NCI-H1048 (cell line): Measurements from ENCODE around the gene AMBRA1.

ENCODE experiments used
- DNase-seq: peaks from one replicate; lab custom pipeline; 2025; lab: John Stamatoyannopoulos, UW

AMBRA1 gene

DNA sequence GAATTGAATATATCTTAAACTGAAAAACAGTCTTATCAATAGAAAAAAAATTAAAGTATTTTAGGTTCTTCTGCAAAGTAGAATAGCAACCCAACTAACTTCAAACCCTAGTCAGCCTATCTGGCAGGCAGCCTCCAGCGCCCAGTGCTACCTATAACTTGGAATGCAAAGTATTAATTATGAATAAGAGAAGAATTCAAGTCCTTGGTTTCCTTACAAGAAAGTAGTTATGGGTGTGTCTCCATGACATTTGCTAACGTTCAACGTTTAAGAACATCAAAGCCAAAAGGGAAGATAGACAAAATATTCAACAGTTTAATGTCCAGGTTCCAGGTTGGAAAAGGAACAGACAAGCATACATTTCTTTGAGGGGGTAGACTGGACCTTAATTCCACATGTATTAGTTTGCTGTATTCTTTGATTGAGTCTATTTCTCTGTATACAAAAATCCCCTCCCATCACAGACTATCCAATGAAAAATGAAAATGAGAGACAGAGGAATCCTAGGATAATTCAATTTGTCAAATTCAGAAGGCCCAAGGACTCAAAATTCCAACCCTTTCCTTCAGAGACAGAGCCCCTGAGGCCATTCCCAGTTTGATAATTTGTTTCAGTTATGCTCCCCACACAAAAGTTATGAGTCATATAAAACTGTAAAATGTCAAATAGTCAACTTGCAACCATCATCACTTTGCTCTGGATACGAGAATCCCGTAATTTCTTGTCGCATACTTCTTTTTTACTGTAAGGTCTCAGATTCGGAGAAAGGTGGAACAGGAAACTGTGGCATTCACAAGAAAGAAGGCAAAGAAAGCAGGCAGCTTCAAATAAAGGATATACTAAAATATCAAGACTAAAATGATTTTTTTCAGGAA lies 118.5 kb downstream of the AMBRA1 start:
- no peak for DNase-seq

DNA sequence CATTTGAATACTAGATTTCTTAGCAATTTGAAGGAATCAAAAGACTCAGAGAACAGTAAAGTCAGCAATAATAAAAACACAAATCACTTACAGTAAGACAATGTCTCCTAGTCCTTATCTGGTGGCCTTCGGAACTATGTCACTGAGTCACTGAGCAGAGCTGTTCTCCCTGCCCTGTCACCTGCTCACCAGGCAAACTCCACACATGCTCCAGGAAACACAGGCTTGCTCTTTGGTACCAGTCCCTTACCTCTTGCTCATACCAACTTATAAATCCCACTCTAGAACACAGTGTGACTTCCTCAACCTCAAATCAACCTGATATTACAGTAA lies 121.2 kb downstream of the AMBRA1 start:
- DNase-seq, result no peak

DNA sequence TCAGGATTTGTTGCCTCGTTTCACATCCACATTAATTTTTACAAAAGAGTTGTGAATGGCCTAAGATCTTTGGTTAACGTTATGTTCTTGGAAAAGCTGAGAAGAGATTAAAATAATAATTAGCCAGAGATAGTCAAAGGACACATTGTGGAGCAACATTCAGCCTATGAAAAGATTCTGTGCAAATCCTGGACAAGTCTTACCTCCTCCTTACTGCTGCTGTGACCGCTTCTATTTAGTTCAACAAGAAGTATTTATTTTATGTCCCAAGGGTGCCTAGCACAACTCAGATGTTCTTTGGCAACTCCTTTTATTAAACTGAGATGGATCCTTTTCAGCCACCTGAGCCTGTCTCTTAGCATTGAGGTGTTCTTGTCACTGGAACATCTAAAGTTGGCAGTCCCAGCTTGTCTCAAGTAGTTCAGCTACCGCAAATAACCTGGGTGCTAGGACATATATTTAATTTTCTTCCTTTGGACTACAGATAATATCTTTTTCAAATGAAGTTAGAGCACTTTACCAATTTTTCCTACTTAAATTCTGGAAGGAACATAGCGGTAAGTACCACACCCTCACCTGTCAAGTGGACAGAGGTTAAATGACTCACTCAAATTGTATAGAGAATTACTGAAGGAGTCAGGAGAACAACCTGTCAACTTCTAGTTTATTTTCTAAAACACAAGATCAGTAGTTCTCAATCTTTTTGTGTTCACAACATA lies 121.7 kb downstream of the AMBRA1 start:
- no peak for DNase-seq

DNA sequence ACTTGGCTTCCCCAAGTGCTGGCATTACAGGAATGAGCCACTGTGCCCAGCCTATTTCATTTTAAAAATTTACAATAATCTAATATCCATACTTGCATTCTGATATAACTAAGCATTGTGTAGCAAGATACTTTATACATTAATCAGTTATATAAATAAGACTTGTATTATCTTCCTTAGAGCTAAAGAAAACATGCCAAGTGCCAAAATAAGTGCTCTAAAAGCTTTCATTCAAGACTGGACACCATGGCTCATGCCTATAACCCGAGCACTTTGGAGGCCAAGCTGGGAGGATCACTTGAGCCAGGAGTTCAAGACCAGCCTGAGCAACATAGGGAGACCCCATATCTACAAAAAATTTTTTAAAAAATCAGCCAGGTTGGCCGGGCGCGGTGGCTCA lies 123.9 kb downstream of the AMBRA1 start:
- DNase-seq, result no peak

DNA sequence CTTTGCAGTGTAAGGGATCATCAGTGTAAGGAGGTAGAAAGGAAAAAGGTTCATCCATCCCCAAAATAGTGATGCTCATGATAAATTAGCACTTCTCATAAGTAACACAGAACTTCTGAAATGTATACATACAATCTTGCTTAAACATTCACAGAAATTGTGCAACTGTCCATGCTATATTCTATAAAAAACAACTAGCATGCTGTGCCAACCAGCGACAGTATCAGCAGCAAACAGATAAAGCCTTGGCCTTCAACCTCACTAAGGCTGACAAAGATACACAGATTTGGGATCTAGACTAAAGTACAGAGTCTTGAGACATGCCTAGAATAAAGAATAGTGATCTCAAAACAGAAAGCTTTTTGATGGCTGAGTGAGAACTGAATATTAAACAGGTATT lies 128.1 kb downstream of the AMBRA1 start:
- no peak for DNase-seq

DNA sequence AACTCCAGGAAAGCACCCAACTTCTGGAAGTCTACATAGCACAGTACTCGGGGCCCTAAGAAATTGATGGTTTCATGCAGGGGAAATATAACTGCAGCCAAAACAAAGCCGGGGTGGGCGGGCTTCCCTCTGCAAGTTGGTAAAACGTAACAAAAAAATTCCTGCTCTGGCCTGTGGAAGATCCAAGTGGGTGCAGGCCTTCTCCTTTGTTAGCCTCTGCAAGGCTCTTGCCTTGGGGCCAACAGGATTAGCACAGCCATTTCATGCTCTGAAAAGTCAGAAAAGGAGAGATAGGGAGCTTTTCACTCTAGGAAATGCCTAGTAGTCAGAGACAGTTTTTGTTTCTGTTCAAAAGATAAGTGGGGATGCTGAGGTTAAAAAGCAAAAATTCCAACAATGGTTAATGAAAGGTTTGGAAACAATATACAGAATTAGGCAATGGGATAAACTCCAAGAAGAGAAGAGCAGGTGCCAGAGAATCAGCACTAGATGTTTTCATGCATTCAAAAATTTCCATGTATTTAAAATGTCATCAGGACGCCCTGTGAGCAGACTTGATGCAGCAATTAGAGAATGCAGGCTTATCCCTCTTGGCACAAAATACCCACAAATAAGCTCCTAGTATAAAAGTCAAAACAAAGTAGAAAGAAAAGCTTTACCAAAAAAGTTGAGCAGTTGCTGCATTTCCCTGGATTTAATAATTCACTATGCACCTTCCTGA lies 130.0 kb downstream of the AMBRA1 start:
- DNase-seq, result no peak

DNA sequence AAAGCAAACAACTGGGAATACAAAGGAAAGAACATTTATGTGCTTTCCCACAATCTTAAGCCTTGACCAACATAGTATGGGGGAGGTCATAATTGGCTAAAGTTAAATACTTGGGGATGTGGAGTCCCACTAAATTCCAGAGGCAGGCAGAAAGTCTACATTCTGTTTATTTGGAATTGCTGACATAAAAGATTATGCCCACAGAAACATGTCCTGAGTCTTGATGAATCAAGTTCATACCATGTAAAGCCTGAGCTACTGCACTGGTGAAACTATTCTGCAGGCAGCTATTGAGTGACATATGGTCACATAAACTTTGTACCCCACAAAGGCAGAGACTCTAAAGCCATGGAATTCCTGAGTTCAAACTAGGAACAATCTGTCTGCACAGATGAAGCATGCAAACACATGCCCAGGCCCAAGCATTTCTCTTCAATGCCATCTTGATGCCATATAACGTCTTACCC lies 132.3 kb downstream of the AMBRA1 start:
- no peak for DNase-seq

DNA sequence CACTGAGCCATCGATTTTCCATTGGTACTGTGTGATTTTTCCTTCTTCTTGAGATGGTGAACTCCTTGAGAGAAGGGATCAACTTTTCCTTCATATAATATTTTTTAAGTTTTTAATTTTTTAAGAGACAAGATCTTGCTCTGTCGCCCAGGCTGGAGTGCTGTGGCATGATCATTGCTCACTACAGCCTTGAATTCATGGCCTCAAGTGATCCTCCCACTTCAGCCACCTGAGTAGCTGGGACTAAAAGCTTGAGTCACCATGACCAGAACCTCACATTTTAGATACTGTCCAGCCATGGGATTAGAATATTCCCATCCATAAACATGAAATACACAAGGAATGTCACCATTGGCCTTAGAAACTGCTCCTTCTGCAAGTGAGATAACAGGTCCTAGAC lies 135.3 kb downstream of the AMBRA1 start:
- DNase-seq, result no peak

DNA sequence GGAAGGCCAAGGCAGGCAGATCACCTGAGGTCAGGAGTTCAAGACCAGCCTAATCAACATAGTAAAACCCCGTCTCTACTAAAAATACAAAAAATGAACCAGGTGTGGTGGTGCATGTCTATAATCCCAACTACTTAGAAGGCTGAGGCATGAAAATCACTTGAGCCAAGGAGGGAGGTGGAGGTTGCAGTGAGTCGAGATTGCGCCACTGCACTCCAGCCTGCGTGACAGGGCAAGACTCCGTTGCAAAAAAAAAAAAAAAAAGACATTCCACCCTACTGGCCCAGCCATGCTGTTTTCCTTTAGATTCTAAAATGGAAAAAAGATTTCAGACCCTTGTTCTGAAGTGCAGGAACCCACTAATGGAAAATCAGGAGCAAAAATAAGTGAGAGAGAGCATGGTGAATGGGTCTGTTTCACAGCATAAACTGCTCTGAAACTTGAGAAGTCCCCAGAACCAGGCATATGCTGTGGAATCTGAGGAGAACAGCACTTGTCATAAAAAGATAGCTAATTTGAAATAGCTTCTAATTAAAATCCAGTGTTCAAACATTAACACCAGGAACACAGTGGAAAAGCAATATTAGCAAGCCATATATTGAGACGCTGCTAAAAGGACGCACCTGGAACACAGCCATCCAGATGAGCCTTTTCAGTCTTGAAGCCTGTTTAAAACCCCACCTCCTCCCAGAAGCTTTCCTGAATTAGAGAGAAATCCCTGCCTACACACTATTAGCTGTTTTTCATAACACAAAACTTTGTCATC lies 136.0 kb downstream of the AMBRA1 start:
- no peak for DNase-seq

DNA sequence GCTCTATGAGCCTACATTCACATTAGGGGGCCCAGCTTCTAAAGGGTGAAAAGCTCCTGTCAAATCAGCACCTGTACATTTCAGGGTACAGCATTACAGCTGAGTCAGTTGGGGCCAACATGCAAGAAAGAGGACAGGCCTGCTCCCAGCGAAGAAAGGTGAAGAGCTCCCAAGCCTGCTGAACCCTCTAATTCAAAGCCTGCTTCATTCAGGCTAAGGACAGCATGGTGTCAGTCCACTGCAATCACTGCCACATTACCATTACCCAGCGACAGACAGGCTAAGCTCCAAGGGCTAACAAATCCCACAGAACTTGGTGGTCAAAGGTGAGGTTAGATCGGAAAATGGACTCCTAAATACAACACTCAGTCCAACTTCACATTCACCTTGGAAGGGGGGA lies 136.8 kb downstream of the AMBRA1 start:
- no peak for DNase-seq

DNA sequence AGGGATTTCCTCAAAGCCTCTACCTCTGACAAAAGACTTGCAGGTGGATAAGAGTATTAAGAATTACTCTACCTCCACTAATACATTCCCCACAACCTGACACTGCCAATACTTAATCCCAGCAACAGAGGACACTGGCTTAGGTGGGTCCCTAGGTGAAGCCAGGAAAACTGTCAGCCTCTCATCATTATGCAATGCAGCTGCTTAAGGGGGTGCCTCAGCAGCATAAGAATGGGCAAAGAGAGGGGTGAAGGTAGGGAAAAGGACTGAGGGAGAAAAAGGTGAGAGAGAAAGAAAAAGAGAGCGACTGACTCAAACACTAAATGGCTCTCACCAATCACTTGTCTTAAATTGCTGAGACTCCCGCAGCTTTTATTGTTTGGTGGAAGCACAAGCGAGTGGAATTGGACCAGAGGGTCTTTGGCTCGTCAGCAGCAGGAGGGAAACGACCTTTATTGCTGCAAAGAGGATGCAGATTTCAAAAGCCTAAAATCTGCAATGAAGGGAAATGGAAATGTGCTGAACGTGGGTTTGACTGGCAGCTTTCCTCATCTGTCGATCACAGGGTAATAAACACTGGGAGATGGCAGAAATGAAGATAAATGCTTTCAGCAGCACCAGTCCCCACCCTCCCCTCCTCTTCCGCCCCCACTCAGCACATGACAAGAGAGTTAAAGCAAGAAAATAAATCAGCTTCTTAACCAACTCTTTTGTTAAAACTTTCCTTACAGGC lies 137.4 kb downstream of the AMBRA1 start:
- DNase-seq, result no peak

DNA sequence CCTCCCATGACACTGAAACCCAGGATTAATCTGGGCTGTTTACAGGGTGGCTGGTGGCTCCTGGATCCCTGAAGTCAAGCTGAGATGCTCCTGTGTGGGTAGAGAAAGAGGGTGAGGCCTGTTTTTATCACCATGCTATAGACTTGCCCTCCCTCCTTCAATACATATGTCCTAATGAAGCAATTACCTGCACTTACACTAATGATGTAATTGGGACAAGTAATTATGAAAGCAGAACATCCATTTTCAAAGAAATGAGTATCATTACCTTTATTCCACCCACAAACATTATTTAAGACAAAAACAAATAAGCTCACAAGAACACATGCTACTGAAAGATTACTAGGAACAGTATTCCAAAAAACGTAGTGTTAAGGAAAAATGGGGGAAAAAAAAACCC lies 138.0 kb downstream of the AMBRA1 start:
- DNase-seq, result no peak

DNA sequence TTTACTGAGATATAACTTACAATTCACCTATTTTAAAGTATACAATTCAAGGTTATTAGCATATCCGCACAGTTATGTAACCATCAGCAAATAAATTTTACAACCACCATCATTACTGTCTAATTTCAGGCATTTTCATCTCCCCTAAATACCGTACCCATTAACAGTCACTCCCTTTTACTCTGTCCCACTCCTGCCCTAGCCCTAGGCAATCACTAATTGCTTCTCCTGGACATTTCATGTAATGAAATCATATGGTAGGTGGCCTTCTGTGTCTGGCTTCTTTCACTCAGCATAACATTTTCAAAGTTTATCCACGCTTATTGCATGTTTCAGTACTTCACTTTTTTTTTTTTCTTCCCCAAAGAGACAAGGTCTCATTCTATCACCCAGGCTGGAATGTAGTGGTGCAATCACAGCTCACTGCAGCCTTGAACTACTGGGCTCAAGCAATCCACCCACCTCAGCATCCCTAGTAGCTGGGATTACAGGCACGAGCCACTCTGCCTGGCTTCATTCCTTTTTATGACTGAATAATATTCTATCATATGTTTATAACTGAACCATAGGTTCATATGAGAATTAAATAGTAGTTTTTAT lies 140.8 kb downstream of the AMBRA1 start:
- DNase-seq, result no peak

DNA sequence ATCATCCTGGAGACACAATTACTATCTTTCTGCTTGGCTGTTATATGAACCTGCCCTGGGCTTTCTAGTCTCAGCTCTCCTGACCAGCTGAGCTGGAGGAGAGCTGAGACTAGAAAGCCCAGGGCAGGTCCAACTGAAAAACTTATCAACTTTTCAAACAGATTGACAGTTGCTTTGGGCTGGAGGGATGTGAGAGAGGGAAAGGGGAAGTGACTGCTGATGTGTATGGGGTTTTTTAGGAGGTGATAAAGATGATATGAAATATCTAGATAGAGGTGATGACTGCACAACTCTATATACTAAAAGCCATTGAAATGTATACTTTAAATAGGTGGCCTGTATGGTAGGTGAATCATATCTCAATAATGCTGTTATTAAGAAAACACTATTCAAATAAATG lies 142.1 kb downstream of the AMBRA1 start:
- DNase-seq, result no peak

DNA sequence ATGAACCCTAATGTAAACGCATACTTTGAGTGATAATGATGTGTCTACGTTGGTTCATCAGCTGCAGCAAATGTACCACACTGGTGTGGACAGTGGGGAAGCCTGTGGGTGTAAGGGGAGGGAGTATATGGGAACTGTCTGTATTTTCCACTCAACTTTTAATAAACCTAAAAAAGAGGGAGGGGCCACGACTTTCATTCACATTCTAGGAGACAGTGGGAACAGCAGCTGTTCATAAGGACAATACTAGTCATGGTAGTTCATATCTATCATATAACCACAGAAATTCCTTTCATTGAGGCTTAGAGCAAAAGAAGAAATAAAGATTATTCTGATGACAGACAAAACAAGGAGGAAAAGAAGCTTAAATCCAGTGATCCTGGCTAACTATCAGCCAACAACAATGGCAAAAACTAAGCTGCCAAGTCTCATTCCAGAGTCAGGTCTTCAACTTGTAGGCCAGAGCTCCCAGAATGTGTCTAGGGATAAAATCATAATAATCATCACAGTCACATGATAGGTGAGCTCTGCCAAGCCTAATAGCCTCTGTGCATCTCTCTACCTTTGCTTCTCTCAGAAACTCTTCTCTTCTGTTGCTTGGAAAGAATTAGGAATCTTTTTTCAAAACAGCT lies 142.9 kb downstream of the AMBRA1 start:
- DNase-seq, result no peak

DNA sequence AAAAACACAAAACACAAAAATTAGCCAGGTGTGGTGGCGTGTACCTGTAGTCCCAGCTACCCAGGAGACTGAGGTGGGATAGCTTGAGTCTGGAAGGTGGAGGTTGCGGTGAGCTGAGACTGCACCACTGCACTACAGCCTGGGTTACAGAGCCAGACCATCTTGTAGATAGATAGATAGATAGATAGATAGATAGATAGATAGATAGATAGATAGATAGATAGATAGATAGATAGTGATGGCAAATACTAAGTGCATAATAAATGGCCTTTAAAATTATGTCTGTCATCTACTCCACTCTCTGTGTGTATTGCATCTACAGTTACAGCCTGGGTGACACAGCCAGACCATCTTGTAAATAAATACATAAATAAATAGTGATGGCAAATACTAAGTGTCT lies 146.3 kb downstream of the AMBRA1 start:
- no peak for DNase-seq

DNA sequence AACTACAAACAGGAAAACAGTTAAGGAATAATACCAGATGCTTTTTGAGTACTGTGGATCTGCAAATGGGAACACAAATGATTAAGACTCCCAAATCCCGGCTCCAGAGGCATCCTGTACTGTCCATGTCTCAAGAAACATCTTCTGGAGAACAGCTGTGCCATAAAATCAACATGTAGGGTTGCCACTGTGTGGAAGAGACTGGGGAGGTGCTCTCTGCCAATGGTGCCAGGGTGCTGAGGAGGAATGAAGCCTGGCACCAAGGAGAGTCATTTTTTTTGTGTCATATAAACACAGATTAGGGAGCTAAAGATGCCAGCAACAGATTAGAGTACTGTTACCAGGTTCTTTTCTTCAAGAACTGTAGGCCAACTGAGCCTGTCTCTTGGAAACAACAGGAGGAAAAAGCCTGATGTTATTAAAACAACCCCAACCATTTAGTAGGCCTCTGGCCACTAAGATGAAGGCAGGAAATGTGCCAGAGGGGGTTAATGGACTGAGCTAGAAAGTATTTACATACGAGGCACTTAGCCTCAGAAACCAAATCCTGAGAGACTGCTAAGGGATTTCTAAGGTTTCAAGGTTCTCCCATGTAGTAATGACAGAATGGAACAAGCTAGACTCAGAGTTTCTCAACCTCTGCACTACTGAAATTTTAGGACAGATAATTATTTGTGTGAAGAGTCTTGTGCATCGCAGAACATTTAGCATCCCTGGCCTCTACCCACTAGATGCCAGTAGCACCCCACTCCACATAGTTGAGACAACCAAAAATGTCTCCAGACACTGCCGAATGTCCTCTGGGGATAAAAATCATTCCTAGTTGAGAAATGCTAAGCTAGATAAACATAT lies 147.7 kb downstream of the AMBRA1 start:
- DNase-seq, result no peak

DNA sequence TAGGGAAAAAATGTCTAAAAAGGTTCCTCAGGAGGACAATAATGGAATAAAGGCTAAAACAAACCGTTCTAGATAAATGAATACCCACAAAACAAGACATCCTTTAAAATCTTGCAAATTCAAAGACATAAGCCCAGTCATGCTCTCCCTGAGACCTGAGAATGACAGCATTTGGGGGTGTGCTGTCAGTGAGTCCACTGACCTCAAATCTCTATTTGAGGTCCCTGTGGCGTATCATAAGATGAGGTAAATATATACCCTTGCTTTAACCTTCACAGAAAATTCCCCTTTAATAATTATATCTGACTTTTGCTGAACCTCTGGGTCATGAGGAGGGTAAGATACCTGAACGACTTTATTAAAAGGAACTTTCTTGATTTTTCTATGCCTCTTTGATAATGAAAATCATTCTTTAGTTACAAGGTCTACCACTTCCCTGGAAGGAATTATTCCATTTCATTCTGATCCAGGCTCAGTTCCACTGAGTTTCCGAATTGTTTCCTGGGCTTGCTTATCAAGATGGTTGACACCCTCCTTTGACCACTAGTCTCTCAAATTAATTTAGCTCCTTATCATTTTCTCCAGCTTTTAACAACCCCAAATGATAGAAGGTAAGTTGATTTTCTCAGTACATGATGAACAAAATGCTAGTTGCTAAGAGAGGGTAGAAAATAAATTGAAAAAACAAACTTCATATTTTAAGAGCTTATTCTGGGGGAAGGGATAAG lies 148.5 kb downstream of the AMBRA1 start:
- DNase-seq, result no peak

DNA sequence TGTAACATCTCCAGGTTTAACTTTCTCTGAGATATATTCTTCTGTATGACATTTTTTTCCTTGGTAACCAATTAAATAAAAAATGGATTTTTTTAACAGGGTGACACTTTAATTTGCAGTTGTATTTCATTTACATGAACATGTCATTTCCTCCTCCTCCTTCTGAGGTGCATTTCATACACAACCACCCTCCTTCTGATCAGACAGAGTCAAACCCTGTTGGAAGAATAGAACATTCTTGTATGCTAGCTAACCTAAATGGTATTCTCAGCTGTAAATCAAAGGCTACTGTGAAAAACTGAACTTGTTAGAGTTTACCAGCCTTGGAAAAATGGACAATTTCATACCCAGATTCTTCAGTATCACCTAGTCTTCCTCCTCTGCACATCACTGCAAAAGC lies 149.5 kb downstream of the AMBRA1 start:
- DNase-seq, result no peak
